ENCODE results near the gene ISM1.

DNA sequence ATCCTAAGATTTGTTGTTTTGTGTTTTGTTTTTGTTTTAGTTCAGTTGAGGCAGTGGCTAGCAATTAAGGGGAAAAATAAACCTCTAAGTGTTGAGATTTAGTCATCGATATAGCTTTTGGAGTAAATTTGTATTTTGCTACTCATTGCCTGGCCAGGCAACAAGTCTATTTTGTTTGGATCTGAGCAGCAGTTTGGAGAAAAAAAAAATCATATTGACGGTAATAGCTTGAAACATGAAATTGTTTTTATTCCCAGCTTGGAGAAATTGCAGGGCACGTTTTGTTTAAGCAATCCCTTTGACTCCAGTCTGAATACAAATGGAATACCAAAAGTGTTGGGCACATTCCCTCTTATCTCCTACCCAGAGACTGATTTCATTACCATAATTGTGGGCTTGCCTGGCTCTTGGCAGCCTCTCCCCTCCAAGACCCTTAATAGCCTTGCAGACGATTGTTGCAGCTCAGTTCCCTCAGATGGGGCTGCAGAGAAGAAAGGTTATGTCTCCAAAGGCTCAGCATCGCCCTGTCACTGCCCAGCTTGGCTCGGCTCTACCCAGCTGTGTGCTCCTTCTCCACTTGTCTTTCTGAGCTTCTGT, 56.0 kb downstream of the ISM1 start:
- TF ChIP-seq, protein P1, sequence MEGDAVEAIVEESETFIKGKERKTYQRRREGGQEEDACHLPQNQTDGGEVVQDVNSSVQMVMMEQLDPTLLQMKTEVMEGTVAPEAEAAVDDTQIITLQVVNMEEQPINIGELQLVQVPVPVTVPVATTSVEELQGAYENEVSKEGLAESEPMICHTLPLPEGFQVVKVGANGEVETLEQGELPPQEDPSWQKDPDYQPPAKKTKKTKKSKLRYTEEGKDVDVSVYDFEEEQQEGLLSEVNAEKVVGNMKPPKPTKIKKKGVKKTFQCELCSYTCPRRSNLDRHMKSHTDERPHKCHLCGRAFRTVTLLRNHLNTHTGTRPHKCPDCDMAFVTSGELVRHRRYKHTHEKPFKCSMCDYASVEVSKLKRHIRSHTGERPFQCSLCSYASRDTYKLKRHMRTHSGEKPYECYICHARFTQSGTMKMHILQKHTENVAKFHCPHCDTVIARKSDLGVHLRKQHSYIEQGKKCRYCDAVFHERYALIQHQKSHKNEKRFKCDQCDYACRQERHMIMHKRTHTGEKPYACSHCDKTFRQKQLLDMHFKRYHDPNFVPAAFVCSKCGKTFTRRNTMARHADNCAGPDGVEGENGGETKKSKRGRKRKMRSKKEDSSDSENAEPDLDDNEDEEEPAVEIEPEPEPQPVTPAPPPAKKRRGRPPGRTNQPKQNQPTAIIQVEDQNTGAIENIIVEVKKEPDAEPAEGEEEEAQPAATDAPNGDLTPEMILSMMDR (IDR thresholded peaks at IDR 0.05): no peak
- TF ChIP-seq POLR2A (IDR thresholded peaks at IDR 0.05): no peak
